HG03196 (cell line): ENCODE results near the gene CAPN9.

Source experiments
- ATAC-seq: cut with Tn5 transposase; IDR thresholded peaks from one replicate; pipeline ENCODE4 v1.9.1; 2021; ENCODE audit not compliant: unreplicated experiment

The CAPN9 gene

GRCh38 chr1:230821346-230821745 is 74.2 kb downstream of the CAPN9 start:
- no peak for ATAC-seq

- ATAC-seq, result no peak
These were observed 74.9 kb downstream of the CAPN9 start for GRCh38 chr1:230822092-230822581.

GRCh38 chr1:230823426-230823825 is 76.2 kb downstream of the CAPN9 start:
- ATAC-seq, result no peak

GRCh38 chr1:230823931-230824381 is 76.8 kb downstream of the CAPN9 start:
- ATAC-seq, result no peak

GRCh38 chr1:230824551-230824918 is 77.3 kb downstream of the CAPN9 start:
- no peak for ATAC-seq

- no peak for ATAC-seq
These were observed 77.9 kb downstream of the CAPN9 start for GRCh38 chr1:230824919-230825721.

- no peak for ATAC-seq
These were observed 78.6 kb downstream of the CAPN9 start for GRCh38 chr1:230825761-230826160.

- ATAC-seq, result no peak
These were observed 79.1 kb downstream of the CAPN9 start for GRCh38 chr1:230826166-230826875.

- no peak for ATAC-seq
These were observed 80.0 kb downstream of the CAPN9 start for GRCh38 chr1:230827081-230827681.

GRCh38 chr1:230827801-230828200 is 80.6 kb downstream of the CAPN9 start:
- ATAC-seq, result no peak

GRCh38 chr1:230828421-230828820 is 81.2 kb downstream of the CAPN9 start:
- no peak for ATAC-seq

- ATAC-seq, result no peak
These were observed 84.6 kb downstream of the CAPN9 start for GRCh38 chr1:230831771-230832170.

GRCh38 chr1:230832476-230832875 is 85.3 kb downstream of the CAPN9 start:
- ATAC-seq, result no peak

GRCh38 chr1:230833511-230833910 is 86.3 kb downstream of the CAPN9 start:
- ATAC-seq, result no peak

- no peak for ATAC-seq
These were observed 87.1 kb downstream of the CAPN9 start for GRCh38 chr1:230834292-230834691.

GRCh38 chr1:230836347-230836746 is 89.2 kb downstream of the CAPN9 start:
- no peak for ATAC-seq

- no peak for ATAC-seq
These were observed 89.6 kb downstream of the CAPN9 start for GRCh38 chr1:230836793-230837192.

GRCh38 chr1:230839173-230839572 is 92.0 kb downstream of the CAPN9 start:
- no peak for ATAC-seq

GRCh38 chr1:230842801-230843200 is 95.6 kb downstream of the CAPN9 start:
- ATAC-seq, result no peak

- ATAC-seq, result no peak
These were observed 96.5 kb downstream of the CAPN9 start for GRCh38 chr1:230843503-230844309.

- ATAC-seq, result no peak
These were observed 97.4 kb downstream of the CAPN9 start for GRCh38 chr1:230844561-230844960.
